HG02973 (cell line): ENCODE data around the gene GJD2.

Source experiments
- ATAC-seq: cut with Tn5 transposase; IDR thresholded peaks from one replicate; pipeline ENCODE4 v1.9.1; 2021; ENCODE audit warnings: moderate library complexity; ENCODE audit not compliant: unreplicated experiment

GJD2 gene

GRCh38 chr15:34773917-34774316 is 19.1 kb upstream of the GJD2 start:
- no peak for ATAC-seq

GRCh38 chr15:34773013-34773412 is 18.2 kb upstream of the GJD2 start:
- no peak for ATAC-seq

- no peak for ATAC-seq
Measured at GRCh38 chr15:34772312-34772711, 17.5 kb upstream of the GJD2 start.

GRCh38 chr15:34769711-34770110 is 14.9 kb upstream of the GJD2 start:
- ATAC-seq = no peak

- ATAC-seq = no peak
Measured at GRCh38 chr15:34768530-34768929, 13.7 kb upstream of the GJD2 start.

GRCh38 chr15:34765741-34766140 is 10.9 kb upstream of the GJD2 start:
- no peak for ATAC-seq

- no peak for ATAC-seq
Measured at GRCh38 chr15:34760909-34761308, 6.1 kb upstream of the GJD2 start.

- no peak for ATAC-seq
Measured at GRCh38 chr15:34759992-34760391, 5.2 kb upstream of the GJD2 start.

- ATAC-seq = no peak
Measured at GRCh38 chr15:34759347-34759746, 4.5 kb upstream of the GJD2 start.

- no peak for ATAC-seq
Measured at GRCh38 chr15:34757262-34757661, 2.5 kb upstream of the GJD2 start.

- no peak for ATAC-seq
Measured at GRCh38 chr15:34755419-34755773, 598 bp upstream of the GJD2 start.

- ATAC-seq = no peak
Measured at GRCh38 chr15:34754171-34754601, 612 bp downstream of the GJD2 start.

- no peak for ATAC-seq
Measured at GRCh38 chr15:34753236-34753894, 1.4 kb downstream of the GJD2 start.

- ATAC-seq = no peak
Measured at GRCh38 chr15:34749691-34750090, 5.1 kb downstream of the GJD2 start.

GRCh38 chr15:34739346-34739745 is 15.5 kb downstream of the GJD2 start:
- ATAC-seq = no peak

GRCh38 chr15:34738002-34738401 is 16.8 kb downstream of the GJD2 start:
- no peak for ATAC-seq

GRCh38 chr15:34737477-34737876 is 17.3 kb downstream of the GJD2 start:
- no peak for ATAC-seq

GRCh38 chr15:34734303-34734702 is 20.5 kb downstream of the GJD2 start:
- no peak for ATAC-seq

- no peak for ATAC-seq
Measured at GRCh38 chr15:34733621-34734020, 21.2 kb downstream of the GJD2 start.

GRCh38 chr15:34732430-34732829 is 22.4 kb downstream of the GJD2 start:
- no peak for ATAC-seq

- ATAC-seq = no peak
Measured at GRCh38 chr15:34730701-34731100, 24.1 kb downstream of the GJD2 start.

- no peak for ATAC-seq
Measured at GRCh38 chr15:34729886-34730285, 24.9 kb downstream of the GJD2 start.

- no peak for ATAC-seq
Measured at GRCh38 chr15:34729056-34729455, 25.7 kb downstream of the GJD2 start.
